Muscle layer of colon (tissue), 2 donors: Measurements from ENCODE around the gene FMN1.

ENCODE experiments used
- H3K27ac ChIP-seq: one replicate; pipeline ENCODE4 v1.7.0; 2013; ENCODE audit warnings: low read depth, mild to moderate bottlenecking, low read length, moderate library complexity
- H3K27me3 ChIP-seq, 2 donors: one replicate each; pipeline ENCODE4 v1.7.0; 2013; ENCODE audit warnings: low read length in 2 of 2, mild to moderate bottlenecking in 2 of 2; ENCODE audit not compliant: insufficient read depth in 2 of 2, control insufficient read depth in 1 of 2
- H3K36me3 ChIP-seq: one replicate; pipeline ENCODE4 v1.7.0; 2013; ENCODE audit warnings: mild to moderate bottlenecking, low read length; ENCODE audit not compliant: insufficient read depth
- H3K4me1 ChIP-seq: one replicate; pipeline ENCODE4 v1.7.0; 2013; ENCODE audit warnings: mild to moderate bottlenecking, low read length; ENCODE audit not compliant: insufficient read depth
- H3K4me3 ChIP-seq, 2 donors: one replicate each; pipeline ENCODE4 v1.7.0; 2013; ENCODE audit warnings: low read length in 2 of 2, low read depth in 1 of 2, mild to moderate bottlenecking in 1 of 2, moderate library complexity in 1 of 2
- H3K9ac ChIP-seq: one replicate; pipeline ENCODE4 v1.7.0; 2013; ENCODE audit warnings: low read length
- H3K9me3 ChIP-seq: one replicate; pipeline ENCODE4 v1.7.0; 2013; ENCODE audit warnings: mild to moderate bottlenecking, low read length
- donor health status: abdominal sarcoma.
- donor health status: Adenocarcinoma of cecum.

The FMN1 gene

DNA sequence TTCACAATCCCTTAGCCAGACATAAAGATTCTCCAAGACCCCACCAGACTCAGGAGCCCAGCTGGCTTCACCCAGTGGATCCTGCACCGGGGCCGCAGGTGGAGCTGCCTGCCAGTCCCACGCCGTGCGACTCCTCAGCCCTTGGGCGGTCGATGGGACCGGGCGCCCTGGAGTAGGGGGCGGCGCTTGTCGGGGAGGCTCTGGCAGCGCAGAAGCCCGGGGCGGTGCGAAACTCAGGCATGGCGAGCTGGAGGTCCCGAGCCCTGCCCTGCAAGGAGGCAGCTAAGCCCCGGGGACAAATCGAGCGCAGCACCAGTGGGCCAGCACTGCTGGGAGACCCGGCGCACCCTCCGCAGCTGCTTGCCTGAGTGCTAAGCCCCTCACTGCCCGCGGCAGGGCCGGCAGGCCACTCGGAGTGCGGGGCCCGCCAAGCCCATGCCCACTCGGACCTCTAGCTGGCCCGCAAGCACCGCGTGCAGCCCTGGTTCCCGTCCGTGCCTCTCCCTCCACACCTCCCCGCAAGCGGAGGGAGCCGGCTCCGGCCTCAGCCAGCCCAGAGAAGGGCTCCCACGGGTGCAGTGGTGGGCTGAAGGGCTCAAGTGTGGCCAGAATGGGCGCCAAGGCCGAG, 175.0 kb downstream of the FMN1 start:
- Histone ChIP-seq H3K36me3 (no peaks in the 10 kb centered on the region), H3K27ac (no peak overlapping the region), H3K4me1 (no peaks in the 10 kb centered on the region), H3K4me3 (no peak overlapping the region), H3K9ac (no peak overlapping the region), H3K9me3 (no peaks in the 10 kb centered on the region), H3K27me3 (no peaks in the 10 kb centered on the region)

DNA sequence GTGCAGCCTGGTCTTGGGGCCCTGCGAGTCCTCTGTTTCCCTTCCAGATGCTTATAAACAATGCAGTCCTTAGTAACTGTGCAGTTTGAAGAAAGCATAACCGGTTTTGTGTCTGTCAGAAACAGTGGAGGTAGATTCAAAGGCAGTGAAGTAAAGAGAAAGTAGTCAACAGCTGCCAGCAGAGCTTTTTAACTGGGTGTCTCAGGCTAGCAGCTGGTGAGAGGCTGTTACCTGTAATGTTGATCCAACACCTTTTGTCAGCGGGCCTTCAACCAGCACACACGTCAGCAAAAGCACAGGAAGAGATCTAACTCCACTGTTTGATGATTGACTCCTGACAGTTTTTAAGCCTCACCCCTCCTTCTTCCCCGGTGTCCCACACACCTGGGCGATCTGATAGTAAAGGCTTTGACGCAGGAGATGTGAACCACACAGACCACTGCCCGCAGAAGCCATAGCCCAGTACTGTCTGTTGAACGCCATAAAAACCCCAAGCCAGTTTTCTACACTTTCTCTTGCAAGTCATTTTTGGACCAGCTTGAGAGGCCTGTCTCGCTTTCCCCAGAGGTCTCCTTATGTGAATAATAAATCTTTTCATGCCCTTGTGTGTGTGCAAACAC, 178.0 kb downstream of the FMN1 start:
- Histone ChIP-seq H3K9ac (no peak overlapping the region), H3K4me1 (no peaks in the 10 kb centered on the region), H3K9me3 (no peaks in the 10 kb centered on the region), H3K36me3 (no peaks in the 10 kb centered on the region), H3K4me3 (no peak overlapping the region), H3K27ac (no peak overlapping the region), H3K27me3 (no peaks in the 10 kb centered on the region)

DNA sequence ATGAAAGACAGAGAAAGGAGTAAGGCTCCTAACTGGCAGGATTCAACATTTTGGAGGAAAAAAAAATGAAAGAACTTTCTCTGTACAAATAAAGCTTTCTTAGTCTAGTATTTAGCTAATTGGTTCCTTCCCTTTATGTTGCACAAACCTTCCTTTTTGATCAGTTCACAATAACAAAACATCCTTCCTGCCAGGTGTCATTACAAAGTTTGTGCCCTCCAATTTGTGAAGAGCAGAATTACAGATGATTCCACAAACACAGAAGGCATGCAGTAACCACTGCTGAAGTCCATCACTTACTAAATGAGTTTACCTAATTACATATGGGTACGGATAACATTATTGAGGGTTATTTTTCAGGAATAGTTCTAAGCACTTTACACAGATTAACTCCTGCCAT, 179.9 kb downstream of the FMN1 start:
- H3K27ac ChIP-seq, result no peak overlapping the region
- H3K4me3 ChIP-seq, result no peak overlapping the region
- no peaks in the 10 kb centered on the region for H3K36me3 ChIP-seq
- H3K9ac ChIP-seq, result no peak overlapping the region
- no peaks in the 10 kb centered on the region for H3K9me3 ChIP-seq
- no peaks in the 10 kb centered on the region for H3K27me3 ChIP-seq
- H3K4me1 ChIP-seq, result no peaks in the 10 kb centered on the region

DNA sequence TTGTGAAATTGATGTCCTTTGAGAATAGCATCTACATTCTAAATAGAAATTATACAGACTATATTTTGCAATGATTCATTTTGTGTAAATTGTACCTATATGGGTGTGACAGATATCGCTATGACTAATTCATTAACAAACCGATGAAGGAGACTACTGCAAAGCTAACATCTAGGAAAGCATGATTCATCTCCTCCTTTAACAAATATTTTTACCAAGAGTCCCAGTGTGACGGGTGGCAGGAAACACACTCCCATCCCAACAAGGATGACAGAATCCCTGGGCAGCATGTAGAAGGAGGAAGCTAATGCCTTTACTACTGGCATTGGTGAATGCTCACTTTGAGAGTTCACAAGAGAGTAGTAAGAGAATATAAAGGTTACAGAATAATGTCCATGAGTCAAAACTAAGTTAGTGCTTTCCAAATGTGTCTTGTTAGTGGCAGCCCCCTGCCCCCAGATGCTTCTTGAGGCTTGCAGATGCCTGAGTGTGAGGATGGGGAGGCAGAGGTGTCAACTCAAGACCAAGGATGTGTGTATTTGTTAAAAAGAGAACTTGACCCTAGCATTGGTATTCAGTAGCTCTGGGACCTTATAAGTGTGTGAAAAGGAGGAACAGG, 180.6 kb downstream of the FMN1 start:
- H3K36me3 ChIP-seq, result no peaks in the 10 kb centered on the region
- no peak overlapping the region for H3K9ac ChIP-seq
- no peaks in the 10 kb centered on the region for H3K4me1 ChIP-seq
- no peaks in the 10 kb centered on the region for H3K27me3 ChIP-seq
- H3K9me3 ChIP-seq, result no peaks in the 10 kb centered on the region
- H3K4me3 ChIP-seq, result no peak overlapping the region
- H3K27ac ChIP-seq, result no peak overlapping the region

DNA sequence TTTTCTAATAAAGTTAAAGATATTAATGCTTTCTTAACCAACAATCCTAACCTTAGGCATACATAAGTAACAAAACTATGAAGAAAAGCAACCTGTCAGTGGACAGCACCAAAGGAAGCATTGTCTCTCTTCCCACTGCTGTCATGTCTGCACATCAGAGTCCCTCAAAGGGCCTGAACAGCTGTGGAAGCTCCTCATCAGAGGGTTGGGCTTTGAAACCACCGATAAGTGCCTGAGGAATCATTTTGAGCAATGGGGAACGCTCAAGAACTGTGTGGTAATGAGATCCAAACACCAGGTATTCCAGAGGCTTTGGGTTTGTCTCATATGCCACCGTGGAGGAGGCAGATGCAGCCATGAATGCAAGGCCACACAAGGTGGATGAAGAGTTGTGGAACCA, 182.5 kb downstream of the FMN1 start:
- Histone ChIP-seq H3K27ac (no peak overlapping the region), H3K27me3 (no peaks in the 10 kb centered on the region), H3K9me3 (no peaks in the 10 kb centered on the region), H3K36me3 (no peaks in the 10 kb centered on the region), H3K9ac (no peak overlapping the region), H3K4me3 (no peak overlapping the region), H3K4me1 (peaks cover 9% of the 10 kb centered on the region)

DNA sequence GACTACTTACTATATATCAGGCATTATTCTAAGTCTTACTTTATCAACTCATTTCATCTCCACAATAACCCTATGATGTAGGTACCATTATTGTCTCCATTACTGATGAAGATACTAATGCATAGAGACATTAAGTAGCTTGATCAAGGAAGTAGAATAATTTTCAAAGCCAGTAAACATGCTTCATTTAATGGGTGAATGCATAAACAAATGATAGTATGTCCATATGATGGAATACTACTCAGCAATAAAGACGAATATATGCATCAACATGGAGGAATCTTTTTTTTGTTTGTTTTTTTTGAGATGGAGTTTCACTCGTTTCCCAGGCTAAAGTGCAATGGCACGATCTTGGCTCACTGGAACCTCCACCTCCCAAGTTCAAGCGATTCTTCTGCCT, 184.9 kb downstream of the FMN1 start:
- no peaks in the 10 kb centered on the region for H3K27me3 ChIP-seq
- peaks cover 9% of the 10 kb centered on the region for H3K4me1 ChIP-seq
- no peak overlapping the region for H3K4me3 ChIP-seq
- no peaks in the 10 kb centered on the region for H3K36me3 ChIP-seq
- no peaks in the 10 kb centered on the region for H3K9me3 ChIP-seq
- no peak overlapping the region for H3K27ac ChIP-seq
- H3K9ac ChIP-seq, result no peak overlapping the region

DNA sequence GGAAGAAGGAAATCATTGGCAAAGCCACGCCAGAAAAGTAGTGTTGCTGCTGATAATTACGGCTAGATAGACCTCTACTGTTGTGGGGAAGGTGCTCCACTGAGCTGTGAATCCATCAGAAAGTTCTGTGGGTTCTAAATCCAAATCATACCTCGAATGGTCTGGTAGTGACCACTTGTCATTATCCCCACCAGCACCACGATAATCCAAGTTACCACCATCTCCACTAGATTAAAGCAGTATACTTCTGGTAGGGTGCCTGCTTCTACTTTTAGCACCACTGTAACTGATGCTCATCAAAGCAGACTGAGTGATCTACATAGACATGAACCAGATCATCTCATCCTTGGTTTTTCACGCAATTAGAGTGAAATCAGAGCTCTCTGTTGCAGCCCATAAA, 185.5 kb downstream of the FMN1 start:
- no peak overlapping the region for H3K9ac ChIP-seq
- no peaks in the 10 kb centered on the region for H3K36me3 ChIP-seq
- no peak overlapping the region for H3K4me3 ChIP-seq
- H3K27me3 ChIP-seq, result no peaks in the 10 kb centered on the region
- no peaks in the 10 kb centered on the region for H3K9me3 ChIP-seq
- H3K27ac ChIP-seq, result no peak overlapping the region
- H3K4me1 ChIP-seq, result peaks cover 9% of the 10 kb centered on the region

DNA sequence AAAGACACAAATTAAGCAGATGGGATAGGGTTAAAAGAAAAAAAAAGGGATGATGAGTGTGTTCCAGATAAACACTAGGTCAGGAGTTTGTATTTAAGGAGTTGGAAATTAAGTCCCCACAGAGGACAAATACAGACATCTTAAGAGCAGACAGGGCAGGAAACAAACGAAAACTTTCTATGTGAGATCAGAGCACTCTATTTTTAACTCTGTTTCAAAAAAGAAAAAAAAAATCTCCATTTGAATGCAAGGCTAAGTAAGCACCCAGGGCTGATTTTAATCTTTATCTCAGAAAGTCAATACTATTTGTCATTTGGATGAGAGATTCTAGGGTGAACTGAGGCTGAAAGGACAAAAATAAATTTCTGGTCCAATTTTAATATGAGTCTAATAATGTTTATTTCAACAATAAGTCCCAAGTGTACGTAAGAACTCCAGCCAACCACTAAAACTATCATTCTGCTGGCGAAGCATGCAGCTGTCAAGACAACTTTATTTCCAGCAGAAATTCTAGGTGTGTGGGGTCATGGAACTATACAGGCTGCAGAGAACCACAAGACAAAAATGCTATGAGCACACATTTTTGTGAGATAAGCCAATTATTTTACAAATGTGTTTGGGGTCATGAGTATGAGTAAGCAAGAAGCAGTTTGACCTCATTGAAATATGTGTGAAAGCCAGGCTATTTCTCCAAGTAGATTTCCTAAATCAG, 186.1 kb downstream of the FMN1 start:
- Histone ChIP-seq H3K4me1 (peaks cover 9% of the 10 kb centered on the region), H3K27me3 (no peaks in the 10 kb centered on the region), H3K27ac (no peak overlapping the region), H3K9me3 (no peaks in the 10 kb centered on the region), H3K36me3 (no peaks in the 10 kb centered on the region), H3K4me3 (no peak overlapping the region), H3K9ac (no peak overlapping the region)

DNA sequence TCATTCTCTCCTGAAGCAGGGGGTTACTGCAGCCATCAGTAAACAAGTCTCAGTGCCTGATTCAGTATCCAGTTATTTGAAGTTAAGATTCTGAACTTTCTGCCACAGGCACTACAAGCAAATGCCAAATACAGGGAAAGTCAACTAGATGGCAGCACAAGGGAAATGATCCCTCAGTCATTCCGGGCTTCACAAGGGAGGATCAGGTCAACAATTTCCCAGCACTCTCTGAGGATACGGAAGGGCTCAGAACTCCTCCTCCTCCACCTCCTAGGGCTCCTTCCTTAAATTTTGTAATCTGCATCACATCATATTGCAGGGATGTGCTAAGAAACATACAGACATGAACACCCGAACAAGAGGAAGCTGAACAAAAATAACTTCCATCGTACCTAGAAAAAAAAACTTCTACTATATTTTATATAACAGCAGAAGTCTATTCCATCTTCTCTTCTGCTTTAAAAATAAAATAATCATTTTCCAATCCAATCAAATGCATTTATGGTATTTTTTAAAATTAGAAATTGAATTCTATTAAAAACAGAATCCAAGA, 187.1 kb downstream of the FMN1 start:
- no peak overlapping the region for H3K4me3 ChIP-seq
- H3K27ac ChIP-seq, result no peak overlapping the region
- H3K9ac ChIP-seq, result no peak overlapping the region
- no peaks in the 10 kb centered on the region for H3K27me3 ChIP-seq
- peaks cover 9% of the 10 kb centered on the region for H3K4me1 ChIP-seq
- H3K9me3 ChIP-seq, result no peaks in the 10 kb centered on the region
- H3K36me3 ChIP-seq, result no peaks in the 10 kb centered on the region

DNA sequence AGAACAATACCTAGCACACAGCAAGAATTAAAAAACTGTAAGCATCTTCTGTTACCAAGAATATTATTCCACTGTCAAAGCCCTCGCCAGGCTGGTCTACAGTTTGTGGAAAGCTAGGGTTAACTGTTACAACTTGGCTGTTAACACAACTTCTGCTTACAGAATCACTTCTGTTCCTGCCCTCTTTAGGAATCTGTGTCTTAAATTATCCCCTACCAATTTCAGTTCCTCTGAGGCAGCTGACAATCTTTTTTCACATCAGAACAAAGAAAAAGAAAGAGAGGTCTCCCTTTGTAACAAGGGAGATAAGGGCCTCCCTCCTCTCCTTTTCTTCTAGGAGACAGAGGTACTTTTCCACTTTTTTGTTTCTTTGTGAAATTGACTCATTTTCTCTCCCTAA, 188.9 kb downstream of the FMN1 start:
- Histone ChIP-seq H3K27ac (no peak overlapping the region), H3K27me3 (no peaks in the 10 kb centered on the region), H3K9me3 (no peaks in the 10 kb centered on the region), H3K36me3 (no peaks in the 10 kb centered on the region), H3K4me3 (no peak overlapping the region), H3K4me1 (peaks cover 9% of the 10 kb centered on the region), H3K9ac (no peak overlapping the region)

DNA sequence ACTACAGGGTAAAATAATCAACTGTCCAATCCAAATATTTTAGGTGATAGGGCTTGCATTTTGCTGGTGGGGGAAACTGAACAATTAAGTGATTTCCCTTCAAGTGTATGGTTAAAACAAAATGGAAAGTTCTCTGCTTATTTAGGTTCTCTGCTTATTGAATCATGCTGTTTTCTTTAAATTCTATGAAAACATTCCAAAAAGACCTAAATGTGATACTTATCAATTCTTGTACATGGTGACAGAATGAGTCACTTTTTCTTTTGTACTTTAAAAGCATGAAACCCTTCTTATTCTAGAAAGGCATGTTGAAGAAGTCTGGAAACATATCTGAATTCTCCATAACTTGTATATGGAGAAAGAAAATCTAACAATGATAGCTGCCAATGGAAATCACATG, 192.6 kb downstream of the FMN1 start:
- Histone ChIP-seq H3K4me1 (no peaks in the 10 kb centered on the region), H3K27ac (no peak overlapping the region), H3K9ac (no peak overlapping the region)

More for the DNA sequence above, 192.6 kb downstream of the FMN1 start:
- Histone ChIP-seq H3K9me3 (no peaks in the 10 kb centered on the region), H3K36me3 (no peaks in the 10 kb centered on the region), H3K27me3 (no peaks in the 10 kb centered on the region), H3K4me3 (no peak overlapping the region)
